HL-60 (cell line): ENCODE results near the gene PGM2.

ENCODE experiments used
- POLR2AphosphoS5 ChIP-seq: IDR thresholded peaks from 2 replicates; pipeline ENCODE4 v1.6.1; 2012; ENCODE audit warnings: low read depth
- TF ChIP-seq, protein P1 (sequence below): IDR thresholded peaks from one replicate; pipeline ENCODE4 v1.5.1; 2011; ENCODE audit warnings: low read length, control low read depth, inconsistent platforms; ENCODE audit not compliant: insufficient read depth

DNA sequence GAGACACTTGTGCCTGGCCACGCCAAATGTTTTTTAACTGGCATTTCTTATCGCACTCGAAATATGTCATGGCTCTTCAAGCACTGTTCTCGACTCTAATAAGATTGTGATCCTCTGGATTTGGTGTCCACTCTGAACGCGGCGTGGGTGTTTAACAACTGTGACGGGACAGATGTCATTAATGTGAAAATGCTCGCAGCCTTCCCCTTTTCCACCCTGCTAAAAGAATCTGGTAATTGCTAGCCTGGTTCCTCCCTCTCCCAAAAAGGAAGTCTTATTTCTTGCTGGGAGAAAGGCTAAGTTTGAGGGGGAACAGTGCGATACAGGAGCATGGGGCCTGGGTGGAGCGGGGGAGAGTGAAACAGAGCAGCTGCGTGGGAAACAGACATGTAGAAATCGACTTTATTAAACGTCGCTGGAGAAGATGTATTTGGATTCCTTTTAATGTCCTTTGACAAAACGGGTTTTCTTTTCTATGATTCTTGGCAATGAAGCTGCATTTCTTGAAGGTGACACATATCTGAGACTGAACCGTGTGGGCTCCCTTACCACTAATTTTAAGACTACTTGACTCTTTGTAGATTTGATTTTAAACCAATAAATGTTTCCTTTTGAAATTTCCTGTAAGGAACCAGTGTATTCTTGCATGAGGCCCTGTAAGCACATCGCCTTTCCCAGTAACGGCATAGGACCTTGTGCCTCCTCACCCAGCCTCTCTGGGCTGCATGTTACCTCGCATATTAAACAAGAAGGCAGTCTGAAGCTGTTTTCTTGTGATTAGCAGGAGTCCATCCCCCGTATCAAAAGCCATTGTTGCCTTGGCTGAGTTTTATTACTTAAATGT lies 82.2 kb downstream of the PGM2 start:
- TF ChIP-seq, protein P1, sequence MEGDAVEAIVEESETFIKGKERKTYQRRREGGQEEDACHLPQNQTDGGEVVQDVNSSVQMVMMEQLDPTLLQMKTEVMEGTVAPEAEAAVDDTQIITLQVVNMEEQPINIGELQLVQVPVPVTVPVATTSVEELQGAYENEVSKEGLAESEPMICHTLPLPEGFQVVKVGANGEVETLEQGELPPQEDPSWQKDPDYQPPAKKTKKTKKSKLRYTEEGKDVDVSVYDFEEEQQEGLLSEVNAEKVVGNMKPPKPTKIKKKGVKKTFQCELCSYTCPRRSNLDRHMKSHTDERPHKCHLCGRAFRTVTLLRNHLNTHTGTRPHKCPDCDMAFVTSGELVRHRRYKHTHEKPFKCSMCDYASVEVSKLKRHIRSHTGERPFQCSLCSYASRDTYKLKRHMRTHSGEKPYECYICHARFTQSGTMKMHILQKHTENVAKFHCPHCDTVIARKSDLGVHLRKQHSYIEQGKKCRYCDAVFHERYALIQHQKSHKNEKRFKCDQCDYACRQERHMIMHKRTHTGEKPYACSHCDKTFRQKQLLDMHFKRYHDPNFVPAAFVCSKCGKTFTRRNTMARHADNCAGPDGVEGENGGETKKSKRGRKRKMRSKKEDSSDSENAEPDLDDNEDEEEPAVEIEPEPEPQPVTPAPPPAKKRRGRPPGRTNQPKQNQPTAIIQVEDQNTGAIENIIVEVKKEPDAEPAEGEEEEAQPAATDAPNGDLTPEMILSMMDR = no peak
- no peak for TF ChIP-seq POLR2AphosphoS5
